ENCODE measurements around the gene ZNF526. TPM values are rescaled to one million over a fixed set of nuclear protein-coding genes. Genes with fewer than 3 reads are reported as not detected.
"Not testable (repeated sequence)": the region's sequence is repeated elsewhere in the genome, so short reads cannot be mapped to it uniquely, and the experiment has no call there.

ZNF526 gene
- total RNA-seq, 1 donor from 2014 or later, result 11.1 TPM

DNA sequence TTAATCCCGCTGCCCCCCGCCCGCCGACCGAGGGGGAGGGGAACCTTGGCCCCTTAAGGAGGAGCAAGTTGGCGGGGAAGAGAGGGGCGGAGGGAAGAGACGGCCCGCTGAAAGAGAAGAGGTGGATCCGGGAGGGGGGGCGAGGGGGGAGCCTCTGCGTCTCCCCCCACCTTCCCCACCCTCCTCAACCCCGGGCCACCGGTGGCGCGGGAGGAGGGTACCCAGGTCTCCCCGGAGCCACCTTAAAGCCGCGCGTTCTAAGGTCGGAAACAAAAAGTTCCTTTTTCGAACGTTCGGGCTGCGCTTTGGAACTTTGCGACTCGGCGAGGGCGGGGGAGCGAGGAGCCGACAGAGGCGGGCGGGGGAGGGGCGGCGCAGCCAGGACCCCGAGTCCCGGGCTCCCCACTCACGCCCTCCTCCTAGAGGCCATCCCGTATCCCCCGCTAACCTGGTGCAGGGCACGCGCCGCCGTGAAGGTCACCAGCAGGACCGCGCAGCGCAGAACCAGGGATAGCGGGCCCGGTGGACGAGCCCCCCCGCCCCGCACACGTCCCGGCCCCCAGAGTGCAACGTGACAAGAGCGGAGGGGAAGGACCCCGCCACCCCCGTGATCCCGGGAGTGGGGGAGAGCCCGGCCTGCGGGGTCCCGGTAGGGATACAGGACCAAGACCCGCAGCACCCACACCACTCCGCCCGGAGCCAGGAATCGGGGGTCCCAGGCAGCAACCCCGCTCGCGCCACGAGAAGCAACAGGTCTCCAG, 34.2 kb downstream of the ZNF526 start:
- Histone ChIP-seq H3K27me3 (ENCODE audit: control insufficient read depth, insufficient read depth, low read length) (no peaks in the 10 kb centered on the region), H3K36me3 (ENCODE audit: control insufficient read depth, insufficient read depth, low read length) (peaks cover 8% of the 10 kb centered on the region), H3K4me3 (ENCODE audit: low read depth, low read length) (peak overlapping the region; percentile 76)
- TF ChIP-seq, protein P1, sequence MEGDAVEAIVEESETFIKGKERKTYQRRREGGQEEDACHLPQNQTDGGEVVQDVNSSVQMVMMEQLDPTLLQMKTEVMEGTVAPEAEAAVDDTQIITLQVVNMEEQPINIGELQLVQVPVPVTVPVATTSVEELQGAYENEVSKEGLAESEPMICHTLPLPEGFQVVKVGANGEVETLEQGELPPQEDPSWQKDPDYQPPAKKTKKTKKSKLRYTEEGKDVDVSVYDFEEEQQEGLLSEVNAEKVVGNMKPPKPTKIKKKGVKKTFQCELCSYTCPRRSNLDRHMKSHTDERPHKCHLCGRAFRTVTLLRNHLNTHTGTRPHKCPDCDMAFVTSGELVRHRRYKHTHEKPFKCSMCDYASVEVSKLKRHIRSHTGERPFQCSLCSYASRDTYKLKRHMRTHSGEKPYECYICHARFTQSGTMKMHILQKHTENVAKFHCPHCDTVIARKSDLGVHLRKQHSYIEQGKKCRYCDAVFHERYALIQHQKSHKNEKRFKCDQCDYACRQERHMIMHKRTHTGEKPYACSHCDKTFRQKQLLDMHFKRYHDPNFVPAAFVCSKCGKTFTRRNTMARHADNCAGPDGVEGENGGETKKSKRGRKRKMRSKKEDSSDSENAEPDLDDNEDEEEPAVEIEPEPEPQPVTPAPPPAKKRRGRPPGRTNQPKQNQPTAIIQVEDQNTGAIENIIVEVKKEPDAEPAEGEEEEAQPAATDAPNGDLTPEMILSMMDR (IDR thresholded peaks at IDR 0.05; ENCODE audit: insufficient read depth, low read length, severe bottlenecking), result no peak
- no peak for DNase-seq (ENCODE audit: low read depth)
- no peak for FAIRE-seq

DNA sequence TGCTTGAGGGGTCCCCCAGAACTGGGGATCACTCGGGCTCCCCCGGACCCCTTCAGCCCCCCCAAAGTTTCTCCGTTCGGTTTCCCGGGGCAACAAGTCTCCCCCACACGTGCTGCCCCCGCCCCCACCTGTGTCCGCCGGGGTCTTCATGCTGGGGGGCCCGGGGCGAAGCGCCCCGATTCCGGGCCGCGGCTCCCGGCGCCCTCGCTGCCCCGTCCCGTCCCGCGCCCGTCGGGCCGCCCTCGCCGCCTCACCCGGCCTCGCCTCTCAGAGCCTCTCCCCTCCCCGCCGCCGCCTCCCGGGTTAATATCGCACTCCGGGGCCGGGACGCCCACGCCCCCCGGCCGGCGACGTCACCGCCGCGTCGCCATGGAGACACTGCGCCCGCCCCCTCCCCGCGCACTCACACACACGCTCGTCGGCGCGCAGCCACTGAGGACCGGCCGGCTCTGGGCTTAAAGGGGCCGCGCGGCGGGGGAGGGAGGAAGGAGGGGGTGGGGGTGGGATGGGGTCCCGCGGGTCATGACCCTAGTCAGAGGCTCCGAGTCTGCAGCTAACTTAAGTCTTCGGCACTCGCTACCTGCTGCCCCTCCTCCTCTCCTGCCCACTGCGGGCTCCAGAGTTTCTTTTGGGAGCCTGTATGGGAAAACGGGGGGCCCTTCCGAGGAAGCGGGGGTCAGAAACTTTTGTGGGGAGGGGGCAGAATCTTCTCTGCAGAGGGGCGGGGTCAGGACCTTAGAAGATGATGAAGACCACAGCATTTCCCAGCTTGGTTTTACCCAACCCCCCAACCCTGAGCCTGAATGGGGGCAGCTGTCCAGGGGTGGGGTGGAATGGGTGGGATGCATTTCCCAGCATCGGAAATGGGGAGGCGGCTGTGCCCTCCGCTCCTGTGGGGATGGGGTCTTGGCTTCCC, 35.0 kb downstream of the ZNF526 start, which contains the start of gene ERF:
ERF (minus strand) TSS at position 279 of the 916 bp plus-strand sequence; CDS start at position 150, 129 bp downstream.
- no peaks in the 10 kb centered on the region for H3K27me3 ChIP-seq (ENCODE audit: control insufficient read depth, insufficient read depth, low read length)
- DNase-seq (ENCODE audit: low read depth) (peak; percentile 65), FAIRE-seq (no peak)
- H3K36me3 ChIP-seq (ENCODE audit: control insufficient read depth, insufficient read depth, low read length), result peaks cover 4% of the 10 kb centered on the region
- peak within 1 kb of the TSS; percentile 76 for H3K4me3 ChIP-seq (ENCODE audit: low read depth, low read length)
- TF ChIP-seq, protein P1 (IDR thresholded peaks at IDR 0.05; ENCODE audit: insufficient read depth, low read length, severe bottlenecking), result no peak

DNA sequence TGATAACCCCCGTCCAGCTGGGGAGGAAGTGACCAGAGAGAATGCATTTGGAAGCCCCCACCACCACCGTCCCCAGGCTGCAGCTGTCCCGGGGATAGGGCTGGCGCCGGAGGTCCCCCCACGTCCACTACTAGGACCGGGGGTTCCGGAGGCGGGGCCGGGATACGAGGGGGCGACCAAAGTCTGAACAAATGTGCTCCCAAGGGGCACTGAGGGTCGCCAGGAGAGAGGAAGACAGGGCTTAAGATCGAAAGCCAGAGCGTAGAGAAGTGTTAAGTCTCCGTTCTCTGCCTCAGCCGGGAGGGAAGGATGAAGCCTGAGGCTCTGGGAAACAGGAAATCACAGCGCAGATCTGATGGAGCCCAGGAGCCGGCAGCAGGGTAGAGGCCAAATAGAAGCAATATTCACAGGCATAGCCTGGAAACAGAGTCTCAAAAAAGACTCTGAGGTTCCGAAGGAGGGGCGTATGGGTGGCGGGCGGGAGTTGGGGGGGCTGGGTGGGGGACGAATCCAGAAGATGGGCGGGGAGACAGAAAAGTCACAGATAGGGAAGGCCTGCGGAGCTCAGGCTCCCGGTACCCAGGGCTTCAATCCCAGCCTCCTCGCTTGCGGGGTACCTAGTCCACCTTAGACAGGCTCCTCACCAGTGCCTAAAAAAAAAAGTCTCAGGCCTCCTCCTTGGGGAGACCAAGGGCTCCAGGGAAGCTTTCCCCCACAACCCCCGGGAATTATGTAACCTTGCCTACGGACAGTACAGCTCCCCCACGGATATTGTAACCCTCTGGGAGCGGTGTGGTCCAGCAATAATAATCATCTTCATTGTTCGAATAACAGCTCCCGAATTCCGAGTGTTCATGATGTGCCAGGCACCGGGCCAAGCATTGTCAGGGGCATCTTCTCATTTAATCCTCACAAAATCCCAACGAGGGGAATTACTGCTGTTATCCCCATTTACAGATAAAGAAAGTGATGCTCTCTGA, 35.9 kb downstream of the ZNF526 start:
- peaks cover under 1% of the 10 kb centered on the region for H3K36me3 ChIP-seq (ENCODE audit: control insufficient read depth, insufficient read depth, low read length)
- no peak for FAIRE-seq
- TF ChIP-seq, protein P1 (IDR thresholded peaks at IDR 0.05; ENCODE audit: insufficient read depth, low read length, severe bottlenecking), result no peak
- DNase-seq (ENCODE audit: low read depth), result no peak
- no peaks in the 10 kb centered on the region for H3K27me3 ChIP-seq (ENCODE audit: control insufficient read depth, insufficient read depth, low read length)
- peak overlapping the region; percentile 76 for H3K4me3 ChIP-seq (ENCODE audit: low read depth, low read length)

DNA sequence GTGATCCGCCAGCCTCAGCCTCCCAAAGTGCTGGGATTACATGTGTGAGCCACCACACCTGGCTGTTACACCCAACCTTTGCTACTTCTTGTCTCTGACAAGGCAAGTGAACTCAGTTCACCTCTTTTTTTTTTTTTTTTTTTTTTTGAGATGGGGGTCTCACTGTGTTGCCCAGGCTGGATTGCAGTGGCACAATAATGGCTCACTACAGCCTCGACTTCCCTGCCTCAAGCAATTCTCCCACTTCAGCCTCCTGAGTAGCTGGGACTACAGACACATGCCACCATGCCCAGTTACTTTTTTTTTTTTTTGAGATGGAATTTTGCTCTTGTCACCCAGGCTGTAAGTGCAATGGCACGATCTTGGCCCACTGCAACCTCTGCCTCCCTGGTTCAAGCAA, 37.7 kb downstream of the ZNF526 start:
- not testable (repeated sequence) for H3K27me3 ChIP-seq (ENCODE audit: control insufficient read depth, insufficient read depth, low read length); H3K36me3 ChIP-seq (ENCODE audit: control insufficient read depth, insufficient read depth, low read length); H3K4me3 ChIP-seq (ENCODE audit: low read depth, low read length); DNase-seq (ENCODE audit: low read depth); FAIRE-seq

DNA sequence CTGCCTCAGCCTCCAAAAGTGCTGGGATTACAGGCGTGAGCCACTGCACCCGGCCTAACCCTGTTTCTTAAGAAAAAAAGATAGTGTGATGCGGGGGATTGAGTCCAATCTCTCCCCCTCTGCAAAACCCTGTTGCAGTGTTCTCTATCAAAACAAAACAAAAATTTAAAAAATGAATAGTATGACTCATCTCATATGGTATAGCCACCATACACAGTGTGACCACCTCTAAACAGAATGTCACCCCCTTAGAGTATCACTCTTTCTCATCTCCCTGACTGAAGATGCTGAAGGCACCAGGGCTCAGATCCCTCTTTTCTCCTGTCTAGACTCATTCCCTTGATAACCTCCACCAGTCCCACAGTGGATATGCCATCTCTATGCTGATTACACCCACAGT, 41.7 kb downstream of the ZNF526 start:
- Histone ChIP-seq H3K27me3 (ENCODE audit: control insufficient read depth, insufficient read depth, low read length) (no peaks in the 10 kb centered on the region), H3K4me3 (ENCODE audit: low read depth, low read length) (no peak overlapping the region), H3K36me3 (ENCODE audit: control insufficient read depth, insufficient read depth, low read length) (no peaks in the 10 kb centered on the region)
- TF ChIP-seq, protein P1 (IDR thresholded peaks at IDR 0.05; ENCODE audit: insufficient read depth, low read length, severe bottlenecking), result no peak
- DNase-seq (ENCODE audit: low read depth), result no peak
- FAIRE-seq, result no peak

DNA sequence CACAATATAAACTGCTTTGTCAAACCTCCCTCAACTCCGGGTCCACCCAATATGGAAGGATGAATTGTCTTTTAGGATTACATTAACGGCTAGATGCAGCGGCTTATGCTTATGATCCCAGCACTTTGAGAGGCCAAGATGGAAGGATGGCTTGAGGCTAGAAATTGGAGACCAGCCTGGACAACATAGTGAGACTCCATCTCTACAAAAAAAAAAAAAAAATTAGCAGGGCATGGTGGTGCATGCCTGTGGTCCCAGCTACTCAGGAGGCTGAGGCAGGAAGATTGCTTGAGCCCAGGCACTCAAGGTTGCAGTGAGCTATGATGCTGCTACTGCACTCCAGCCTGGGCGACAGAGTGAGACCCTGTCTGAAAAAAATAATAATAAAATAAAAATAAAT, 46.0 kb downstream of the ZNF526 start:
- not testable (repeated sequence) for DNase-seq (ENCODE audit: low read depth); H3K36me3 ChIP-seq (ENCODE audit: control insufficient read depth, insufficient read depth, low read length); H3K27me3 ChIP-seq (ENCODE audit: control insufficient read depth, insufficient read depth, low read length); FAIRE-seq; H3K4me3 ChIP-seq (ENCODE audit: low read depth, low read length)

DNA sequence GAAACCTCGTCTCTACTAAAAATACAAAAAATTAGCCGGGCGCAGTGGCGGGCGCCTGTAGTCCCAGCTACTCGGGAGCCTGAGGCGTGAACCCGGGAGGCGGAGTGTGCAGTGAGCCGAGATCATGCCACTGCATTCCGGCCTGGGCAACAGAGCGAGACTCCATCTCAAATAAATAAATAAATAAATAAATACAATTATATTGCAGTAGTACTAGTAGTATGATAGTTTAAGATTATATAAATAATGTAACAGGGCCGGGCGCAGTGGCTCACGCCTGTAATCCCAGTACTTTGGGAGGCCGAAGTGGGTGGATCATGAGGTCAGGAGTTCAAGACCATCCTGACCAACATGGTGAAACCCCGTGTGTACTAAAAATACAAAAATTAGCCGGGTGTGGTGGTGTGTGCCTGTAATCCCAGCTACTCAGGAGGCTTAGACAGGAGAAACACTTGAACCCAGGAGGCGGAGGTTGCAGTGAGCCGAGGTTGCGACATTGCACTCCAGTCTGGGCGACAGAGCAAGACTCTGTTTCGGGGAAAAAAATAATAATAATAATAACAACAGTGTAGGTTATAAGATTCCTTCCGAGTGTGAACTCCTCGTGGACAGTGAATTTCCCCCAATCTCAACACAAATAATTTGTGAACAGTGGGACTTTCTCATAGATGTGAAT, 47.0 kb downstream of the ZNF526 start:
- not testable (repeated sequence) for FAIRE-seq; H3K36me3 ChIP-seq (ENCODE audit: control insufficient read depth, insufficient read depth, low read length); H3K4me3 ChIP-seq (ENCODE audit: low read depth, low read length); DNase-seq (ENCODE audit: low read depth); H3K27me3 ChIP-seq (ENCODE audit: control insufficient read depth, insufficient read depth, low read length)
